C4-2B (cell line): ENCODE results near the gene MRPL10.

ENCODE experiments used
- H3K27ac ChIP-seq: fragments of 450-650 bp; 2 replicates; pipeline ENCODE4 v1.5.1; 2017
- ZFX ChIP-seq: fragments of 450-650 bp; IDR thresholded peaks from 2 replicates; pipeline ENCODE4 v1.6.1; 2017
- TF ChIP-seq, protein P1 (sequence below): fragments of 450-650 bp; conservative IDR thresholded peaks from 2 replicates; pipeline ENCODE4 v1.5.1; 2017; ENCODE audit warnings: mild to moderate bottlenecking

Gene MRPL10

DNA sequence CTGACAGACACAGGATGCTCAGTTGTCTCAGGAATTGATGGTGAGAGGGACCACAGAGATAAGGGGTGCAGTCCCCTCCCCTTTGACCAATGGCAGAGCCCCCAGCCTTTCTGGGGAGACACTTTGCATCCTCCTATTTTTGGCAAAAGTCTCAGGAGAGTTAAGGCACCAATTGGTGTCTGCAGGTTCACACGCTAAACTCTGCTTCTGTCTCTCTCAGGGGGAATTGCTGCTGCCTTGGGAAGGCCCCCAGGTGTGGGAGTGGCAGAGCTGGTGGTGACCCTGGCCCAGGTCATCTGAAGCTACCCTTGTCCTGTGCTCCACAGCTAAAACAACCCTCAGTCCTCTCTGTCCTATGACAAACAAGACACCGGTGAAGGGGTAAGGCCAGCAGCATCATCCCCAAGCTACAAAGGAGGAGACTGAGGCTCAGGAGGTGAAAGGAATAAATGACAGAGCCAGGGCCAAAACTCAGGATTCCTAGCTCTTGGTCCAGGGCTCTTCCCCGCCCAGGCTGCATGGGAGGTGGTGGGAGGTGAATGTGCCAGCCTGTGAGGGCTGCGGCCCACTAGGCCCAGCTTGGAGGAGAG is 30.1 kb downstream of the MRPL10 start:
- no peak for TF ChIP-seq ZFX
- TF ChIP-seq, protein P1, sequence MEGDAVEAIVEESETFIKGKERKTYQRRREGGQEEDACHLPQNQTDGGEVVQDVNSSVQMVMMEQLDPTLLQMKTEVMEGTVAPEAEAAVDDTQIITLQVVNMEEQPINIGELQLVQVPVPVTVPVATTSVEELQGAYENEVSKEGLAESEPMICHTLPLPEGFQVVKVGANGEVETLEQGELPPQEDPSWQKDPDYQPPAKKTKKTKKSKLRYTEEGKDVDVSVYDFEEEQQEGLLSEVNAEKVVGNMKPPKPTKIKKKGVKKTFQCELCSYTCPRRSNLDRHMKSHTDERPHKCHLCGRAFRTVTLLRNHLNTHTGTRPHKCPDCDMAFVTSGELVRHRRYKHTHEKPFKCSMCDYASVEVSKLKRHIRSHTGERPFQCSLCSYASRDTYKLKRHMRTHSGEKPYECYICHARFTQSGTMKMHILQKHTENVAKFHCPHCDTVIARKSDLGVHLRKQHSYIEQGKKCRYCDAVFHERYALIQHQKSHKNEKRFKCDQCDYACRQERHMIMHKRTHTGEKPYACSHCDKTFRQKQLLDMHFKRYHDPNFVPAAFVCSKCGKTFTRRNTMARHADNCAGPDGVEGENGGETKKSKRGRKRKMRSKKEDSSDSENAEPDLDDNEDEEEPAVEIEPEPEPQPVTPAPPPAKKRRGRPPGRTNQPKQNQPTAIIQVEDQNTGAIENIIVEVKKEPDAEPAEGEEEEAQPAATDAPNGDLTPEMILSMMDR: no peak
- no peak overlapping the region for H3K27ac ChIP-seq

DNA sequence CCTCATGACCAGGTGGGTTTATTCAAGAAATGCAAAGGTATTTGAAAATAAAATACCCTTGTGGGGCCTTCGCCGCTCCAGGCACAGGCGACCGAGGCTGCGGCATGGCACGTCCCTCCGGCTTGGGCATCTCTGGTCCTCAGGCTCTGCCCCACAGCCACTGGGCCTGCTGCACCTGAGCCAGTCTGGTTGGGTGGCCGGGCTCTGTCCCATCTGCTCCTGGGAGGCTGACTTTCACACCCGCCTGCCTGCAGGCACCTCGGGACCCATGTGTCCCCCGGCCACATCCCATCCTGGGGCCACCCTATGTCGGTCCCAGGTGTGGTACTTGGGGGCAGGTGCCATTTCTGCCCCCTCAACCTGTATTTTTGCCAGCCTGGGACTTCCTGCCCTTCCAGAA is 30.7 kb downstream of the MRPL10 start:
- TF ChIP-seq ZFX: no peak
- TF ChIP-seq, protein P1: no peak
- no peak overlapping the region for H3K27ac ChIP-seq

DNA sequence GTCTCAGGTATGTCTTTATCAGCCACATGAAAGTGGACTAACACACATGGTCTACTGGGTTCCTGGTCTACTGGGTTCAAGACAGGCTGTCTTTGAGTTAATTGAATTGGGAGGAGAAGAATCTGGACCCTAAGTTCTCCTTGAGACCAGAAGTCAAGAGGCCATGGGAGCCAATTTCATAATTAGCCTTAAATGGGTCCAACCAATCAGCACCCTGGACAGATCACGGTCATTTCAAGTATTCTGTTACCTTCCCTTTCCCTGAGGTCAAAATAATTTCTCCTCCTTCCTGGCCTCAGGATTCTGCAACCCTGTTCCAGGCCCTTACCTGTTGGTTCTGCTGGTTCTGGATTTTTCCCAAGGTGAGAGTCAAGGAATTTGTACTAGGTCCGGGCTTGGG is 33.5 kb downstream of the MRPL10 start:
- no peak for TF ChIP-seq ZFX
- no peak overlapping the region for H3K27ac ChIP-seq

DNA sequence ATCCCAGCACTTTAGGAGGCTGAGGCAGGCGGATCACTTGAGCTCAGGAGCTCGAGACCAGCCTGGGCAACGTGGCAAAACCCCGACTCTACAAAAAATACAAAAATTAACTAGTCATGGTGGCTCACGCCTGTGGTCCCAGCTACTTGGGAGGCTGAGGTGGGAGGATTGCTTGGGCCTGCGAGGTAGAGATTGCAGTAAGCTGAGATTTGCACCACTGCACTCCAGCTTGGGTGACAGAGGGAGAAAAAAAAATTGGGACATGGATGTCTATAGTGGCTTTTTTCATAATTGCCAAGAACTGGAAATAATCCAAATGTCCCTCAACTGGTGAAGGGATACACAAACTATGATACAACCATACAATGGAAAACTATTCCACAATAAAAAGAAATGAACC is 38.4 kb downstream of the MRPL10 start:
- H3K27ac ChIP-seq: no peak overlapping the region
- TF ChIP-seq ZFX: no peak
- TF ChIP-seq, protein P1: no peak

DNA sequence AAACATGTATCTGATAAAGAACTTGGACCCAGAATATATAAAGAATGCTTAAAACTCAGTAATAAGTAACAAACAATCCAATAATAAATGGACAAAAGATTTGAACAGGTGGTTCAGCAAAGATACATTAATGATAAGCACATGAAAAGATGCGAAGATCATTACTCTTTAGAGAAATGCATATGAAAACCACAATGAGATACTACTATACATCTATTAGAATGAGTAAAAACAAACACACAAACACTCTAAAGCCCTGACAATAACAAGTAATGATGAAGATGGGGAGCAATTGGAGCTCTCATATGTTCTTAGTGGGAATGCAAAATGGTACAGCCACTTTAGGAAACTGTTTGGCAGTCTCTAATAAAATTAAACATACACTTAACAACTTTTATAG is 38.9 kb downstream of the MRPL10 start:
- TF ChIP-seq ZFX: no peak
- TF ChIP-seq, protein P1: no peak

DNA sequence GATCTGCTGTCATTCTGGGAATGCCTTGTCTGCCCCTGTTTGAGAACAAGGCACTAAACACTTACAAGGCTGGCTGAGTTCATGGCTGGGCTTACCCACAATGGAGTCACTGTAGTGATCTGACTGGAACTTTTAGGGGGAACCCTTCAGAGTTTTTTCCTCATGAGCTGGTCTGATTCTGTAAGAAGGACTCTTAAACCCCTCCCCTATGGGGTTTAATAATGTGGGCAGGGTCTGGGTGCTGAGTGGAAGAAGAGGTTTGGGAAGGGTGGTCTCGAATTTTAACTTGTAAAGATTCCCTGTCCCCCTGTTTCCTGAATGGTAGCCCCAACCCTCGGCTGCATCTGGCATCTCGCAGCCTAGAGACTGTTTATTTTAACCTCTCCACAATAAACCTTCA is 40.3 kb downstream of the MRPL10 start:
- H3K27ac ChIP-seq: no peak overlapping the region
- no peak for TF ChIP-seq ZFX
- TF ChIP-seq, protein P1: no peak

More for the DNA sequence above, 38.9 kb downstream of the MRPL10 start:
- H3K27ac ChIP-seq: no peak overlapping the region

DNA sequence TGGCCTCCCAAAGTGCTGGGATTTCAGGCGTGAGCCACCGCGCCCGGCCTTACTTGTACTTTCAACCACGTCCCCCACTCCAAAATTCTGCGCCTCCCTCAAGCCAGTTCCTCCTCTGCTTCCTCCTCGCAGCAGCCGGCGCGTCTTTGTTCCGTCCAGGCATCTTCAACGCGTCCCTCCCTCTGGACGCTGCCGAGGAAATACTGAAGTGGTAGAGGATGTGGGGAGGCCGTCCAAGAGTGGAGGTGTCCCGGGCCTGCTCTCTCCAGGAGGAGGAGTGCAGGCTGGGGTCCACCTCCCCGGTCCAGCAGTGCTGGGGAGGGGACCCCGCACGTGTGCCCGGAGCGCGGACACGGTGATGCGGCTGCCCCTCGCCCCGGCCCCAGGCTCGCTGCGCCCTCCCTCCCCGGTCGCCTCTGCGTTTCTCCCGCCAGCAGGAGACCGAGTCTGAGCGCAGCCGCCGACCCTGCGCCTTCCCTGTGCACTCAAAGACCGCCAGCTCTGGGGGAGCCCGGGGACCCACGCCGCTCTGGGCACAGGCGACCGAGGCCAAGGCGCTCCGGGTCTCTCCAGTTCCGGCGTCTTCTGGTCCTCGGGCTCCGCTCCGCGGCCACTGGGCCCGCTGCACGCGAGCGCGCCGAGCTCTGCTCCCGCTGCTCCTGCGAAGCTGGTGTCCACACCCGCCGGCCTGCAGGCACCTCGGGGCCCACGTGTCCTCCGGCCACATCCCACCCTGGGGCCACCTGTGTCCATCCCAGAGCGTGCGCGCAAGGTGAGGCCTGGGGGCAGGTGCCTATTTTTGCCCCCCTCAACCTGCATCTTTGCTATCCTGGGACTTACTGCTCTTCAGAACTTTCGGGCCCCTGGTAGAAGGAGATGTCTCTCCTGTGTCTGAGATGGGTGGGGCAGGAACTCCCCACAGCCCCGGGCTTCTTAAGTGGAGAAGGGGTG is 41.5 kb downstream of the MRPL10 start:
- TF ChIP-seq, protein P1: peak; percentile 81
- TF ChIP-seq ZFX: no peak
- H3K27ac ChIP-seq: no peak overlapping the region
